CD4-positive, alpha-beta T cell (primary cell): ENCODE measurements around the gene SLC27A2. TPM values are rescaled to one million over a fixed set of nuclear protein-coding genes. Genes with fewer than 3 reads are reported as not detected.

ENCODE experiments used
- ATAC-seq: fragments of 200-7000 bp; cut with Tn5 transposase; one replicate; pipeline ENCODE4 v1.10.0; 2022; ENCODE audit warnings: mild to moderate bottlenecking; ENCODE audit not compliant: poor library complexity
- CTCF ChIA-PET: fragments of 350-600 bp; sonication (Branson Sonifier 250); formaldehyde crosslinking; loops from one replicate; lab custom pipeline; 2021; ENCODE audit warnings: antibody characterized with exemption, inconsistent platforms; lab: Charles Lee
- POLR2A ChIA-PET: fragments of 350-600 bp; sonication (Branson Sonifier 250); formaldehyde crosslinking; loops from one replicate; lab custom pipeline; 2021; ENCODE audit warnings: antibody characterized with exemption, inconsistent platforms; lab: Charles Lee
- DNase-seq, 14 experiments: peaks; one replicate each; pipeline ENCODE4 v3.0.0-alpha.2; 2013 to 2020; ENCODE audit warnings: mixed read lengths in 2 of 14
- H3K27ac ChIP-seq, 2 donors: one replicate each; pipeline versions ENCODE4 v1.5.1 to v1.7.0; 2013; ENCODE audit warnings: low read length in 2 of 2, low read depth in 1 of 2, mild to moderate bottlenecking in 1 of 2
- H3K27me3 ChIP-seq, 2 experiments: 1 replicate in 1 of 2; 2 replicates in 1 of 2; pipeline versions ENCODE4 v1.6.1 to v1.7.0; 2013; ENCODE audit warnings: low read length in 2 of 2, control low read depth in 1 of 2, mild to moderate bottlenecking in 1 of 2, moderate library complexity in 1 of 2; ENCODE audit not compliant: insufficient read depth in 2 of 2, control insufficient read depth in 1 of 2
- H3K36me3 ChIP-seq: one replicate; pipeline ENCODE4 v1.6.1; 2013; ENCODE audit warnings: low read length, control low read depth; ENCODE audit not compliant: insufficient read depth
- H3K4me1 ChIP-seq: one replicate; pipeline ENCODE4 v1.6.1; 2013; ENCODE audit warnings: low read length, control low read depth; ENCODE audit not compliant: insufficient read depth
- H3K4me3 ChIP-seq: one replicate; pipeline ENCODE4 v1.5.1; 2013; ENCODE audit warnings: mild to moderate bottlenecking, low read length, moderate library complexity
- H3K9me3 ChIP-seq, 2 experiments: 1 replicate in 1 of 2; 2 replicates in 1 of 2; pipeline versions ENCODE4 v1.6.1 to v1.7.0; 2013; ENCODE audit warnings: low read length in 2 of 2, mild to moderate bottlenecking in 2 of 2, control low read depth in 1 of 2, moderate library complexity in 1 of 2; ENCODE audit not compliant: control insufficient read depth in 1 of 2, insufficient read depth in 1 of 2
- H3K27ac Mint-ChIP-seq: one replicate; pipeline ENCODE4 v1.8.0; 2020; ENCODE audit warnings: mixed read lengths
- H3K27me3 Mint-ChIP-seq: one replicate; pipeline ENCODE4 v1.8.0; 2021; ENCODE audit warnings: mixed read lengths
- H3K36me3 Mint-ChIP-seq: one replicate; pipeline ENCODE4 v1.8.0; 2021; ENCODE audit warnings: low read depth, mixed read lengths
- H3K4me1 Mint-ChIP-seq: one replicate; pipeline ENCODE4 v1.8.0; 2021; ENCODE audit warnings: low read depth, mixed read lengths
- H3K4me3 Mint-ChIP-seq: one replicate; pipeline ENCODE4 v1.8.0; 2020; ENCODE audit warnings: mild to moderate bottlenecking, mixed read lengths
- H3K9me3 Mint-ChIP-seq: one replicate; pipeline ENCODE4 v1.8.0; 2020; ENCODE audit warnings: mixed read lengths
- CTCF ChIP-seq: fragments of 200-600 bp; IDR thresholded peaks from one replicate; pipeline ENCODE4 v1.8.0; 2022; ENCODE audit warnings: antibody characterized with exemption, mild to moderate bottlenecking
- intact Hi-C, 2 experiments: fragments of 100-400 bp; cut with DNase I in 1 of 2; cut with micrococcal nuclease in 1 of 2; formaldehyde crosslinking; loops; one replicate each; pipeline versions ENCODE4 v1.15.1 to v1.9.0; 2023 to 2025; cut with DNase I, micrococcal nuclease
- total RNA-seq, 174 experiments: library from RNA in 2 of 174; stranded (reverse) in 2 of 174; gene quantifications; one replicate each; pipeline ENCODE4 v1.2.3 and lab custom pipeline; 2021 to 2026

The SLC27A2 gene
- total RNA-seq, 2 experiments from 2014 or later: 0.22 to 0.31 TPM

- ChIA-PET POLR2A (no interaction called here), CTCF (no interaction called here)
- no peaks in the 10 kb centered on the region for H3K27me3 ChIP-seq
- no peaks in the 10 kb centered on the region for H3K4me1 ChIP-seq
- H3K9me3 ChIP-seq: no peaks in the 10 kb centered on the region
- H3K4me3 ChIP-seq: no peak overlapping the region
- intact Hi-C loops: no loop called here
- Mint-ChIP-seq H3K4me3 (no peak overlapping the region), H3K27me3 (no peaks in the 10 kb centered on the region), H3K27ac (no peak overlapping the region), H3K9me3 (no peaks in the 10 kb centered on the region), H3K4me1 (no peaks in the 10 kb centered on the region), H3K36me3 (no peaks in the 10 kb centered on the region)
- H3K27ac ChIP-seq: no peak overlapping the region
- no peak for DNase-seq
- no peaks in the 10 kb centered on the region for H3K36me3 ChIP-seq
- TF ChIP-seq CTCF: no peak
- no peak for ATAC-seq
Observed at GRCh38 chr15:50231761-50232160, 49.8 kb downstream of the SLC27A2 start.

GRCh38 chr15:50232791-50233190, 50.8 kb downstream of the SLC27A2 start:
- H3K27me3 Mint-ChIP-seq: no peaks in the 10 kb centered on the region
- POLR2A ChIA-PET: no interaction called here

GRCh38 chr15:50233192-50233736, 51.3 kb downstream of the SLC27A2 start:
- H3K27ac ChIP-seq: no peak overlapping the region

More at GRCh38 chr15:50232791-50233190, 50.8 kb downstream of the SLC27A2 start:
- no peak overlapping the region for H3K4me3 Mint-ChIP-seq
- intact Hi-C loops: no loop called here
- no peaks in the 10 kb centered on the region for H3K4me1 Mint-ChIP-seq
- no peaks in the 10 kb centered on the region for H3K36me3 Mint-ChIP-seq
- CTCF ChIA-PET: no interaction called here
- no peaks in the 10 kb centered on the region for H3K9me3 Mint-ChIP-seq
- H3K4me3 ChIP-seq: no peak overlapping the region
- H3K27ac Mint-ChIP-seq: no peak overlapping the region
- DNase-seq (no peak), ATAC-seq (no peak)
- H3K4me1 ChIP-seq: no peaks in the 10 kb centered on the region
- no peak for TF ChIP-seq CTCF
- no peaks in the 10 kb centered on the region for H3K9me3 ChIP-seq
- no peak overlapping the region for H3K27ac ChIP-seq
- H3K27me3 ChIP-seq: no peaks in the 10 kb centered on the region
- no peaks in the 10 kb centered on the region for H3K36me3 ChIP-seq

More at GRCh38 chr15:50233192-50233736, 51.3 kb downstream of the SLC27A2 start:
- ATAC-seq: no peak
- Mint-ChIP-seq H3K27ac (no peak overlapping the region), H3K4me1 (no peaks in the 10 kb centered on the region), H3K36me3 (no peaks in the 10 kb centered on the region), H3K9me3 (no peaks in the 10 kb centered on the region), H3K4me3 (no peak overlapping the region), H3K27me3 (no peaks in the 10 kb centered on the region)
- no peak for DNase-seq
- Histone ChIP-seq H3K9me3 (no peaks in the 10 kb centered on the region), H3K36me3 (no peaks in the 10 kb centered on the region), H3K4me1 (no peaks in the 10 kb centered on the region), H3K27me3 (no peaks in the 10 kb centered on the region), H3K4me3 (no peak overlapping the region)
- intact Hi-C loops: no loop called here
- ChIA-PET POLR2A (no interaction called here), CTCF (no interaction called here)
- TF ChIP-seq CTCF: no peak
